Middle frontal gyrus (tissue), 1 donor: ENCODE measurements around the gene C14orf132.

ENCODE experiments used
- DNase-seq: peaks from one replicate; pipeline ENCODE4 v3.0.0-alpha.2; 2015; ENCODE audit warnings: low spot score; ENCODE audit errors: extremely low spot score

The C14orf132 gene

GRCh38 chr14:96117101-96117897, 78.1 kb downstream of the C14orf132 start:
- DNase-seq, result no peak

- no peak for DNase-seq
These were observed 78.8 kb downstream of the C14orf132 start for GRCh38 chr14:96117960-96118359.

- DNase-seq, result no peak
These were observed 79.2 kb downstream of the C14orf132 start for GRCh38 chr14:96118391-96118790.

GRCh38 chr14:96119947-96120346, 80.8 kb downstream of the C14orf132 start:
- DNase-seq, result no peak

- no peak for DNase-seq
These were observed 81.2 kb downstream of the C14orf132 start for GRCh38 chr14:96120392-96120791.

GRCh38 chr14:96120941-96121340, 81.8 kb downstream of the C14orf132 start:
- DNase-seq, result no peak

- DNase-seq, result no peak
These were observed 82.7 kb downstream of the C14orf132 start for GRCh38 chr14:96121660-96122395.

GRCh38 chr14:96122496-96122895, 83.3 kb downstream of the C14orf132 start:
- DNase-seq, result no peak

GRCh38 chr14:96125536-96125935, 86.4 kb downstream of the C14orf132 start:
- no peak for DNase-seq

- DNase-seq, result no peak
These were observed 87.2 kb downstream of the C14orf132 start for GRCh38 chr14:96126339-96126782.

- no peak for DNase-seq
These were observed 87.7 kb downstream of the C14orf132 start for GRCh38 chr14:96126783-96127271.

GRCh38 chr14:96129128-96129736, 90.1 kb downstream of the C14orf132 start:
- no peak for DNase-seq

- no peak for DNase-seq
These were observed 91.2 kb downstream of the C14orf132 start for GRCh38 chr14:96130391-96130790.

- DNase-seq, result no peak
These were observed 91.7 kb downstream of the C14orf132 start for GRCh38 chr14:96130854-96131253.

GRCh38 chr14:96131836-96132235, 92.7 kb downstream of the C14orf132 start:
- no peak for DNase-seq

- no peak for DNase-seq
These were observed 95.3 kb downstream of the C14orf132 start for GRCh38 chr14:96134508-96134907.

- no peak for DNase-seq
These were observed 96.1 kb downstream of the C14orf132 start for GRCh38 chr14:96135285-96135684.

GRCh38 chr14:96136371-96137005, 97.3 kb downstream of the C14orf132 start:
- no peak for DNase-seq

GRCh38 chr14:96138241-96138640, 99.1 kb downstream of the C14orf132 start:
- no peak for DNase-seq

GRCh38 chr14:96139169-96139568, 100.0 kb downstream of the C14orf132 start:
- no peak for DNase-seq

GRCh38 chr14:96139879-96140278, 100.7 kb downstream of the C14orf132 start:
- DNase-seq, result no peak
